HCT116 (cell line): ENCODE measurements around the gene CCER1. TPM values are rescaled to one million over a fixed set of nuclear protein-coding genes. Genes with fewer than 3 reads are reported as not detected.

Experiments
- ATAC-seq: fragments of 200-7000 bp; cut with Tn5 transposase; 2 replicates; pipeline ENCODE4 v1.9.1; 2020; ENCODE audit warnings: mild to moderate bottlenecking, moderate library complexity
- BruUV-seq: library from RNA; stranded (reverse); fragments of 400-500 nt; replicated peaks from 2 replicates; lab custom pipeline; 2021; lab: Mats Ljungman, UMichigan
- CTCF ChIA-PET: fragments of 300-600 bp; sonication (Branson Sonifier 250); formaldehyde crosslinking; loops from one replicate; lab custom pipeline; 2021; ENCODE audit warnings: antibody characterized with exemption; lab: Charles Lee
- POLR2A ChIA-PET: fragments of 300-600, 350-600 bp; sonication (Branson Sonifier 250); formaldehyde crosslinking; loops from one replicate; lab custom pipeline; 2021; ENCODE audit warnings: antibody characterized with exemption; lab: Charles Lee
- RAD21 ChIA-PET, 2 experiments: fragments of 300-600 bp; sonication (Branson Sonifier 250); formaldehyde crosslinking; loops; one replicate each; lab custom pipeline; 2023; ENCODE audit warnings: low total read pairs in 2 of 2; ENCODE audit not compliant: uncharacterized antibody in 2 of 2, unreplicated experiment in 2 of 2, low non-redundant PET in 1 of 2; lab: Charles Lee
- DNase-seq: peaks from one replicate; pipeline ENCODE4 v3.0.0-alpha.2; 2010; ENCODE audit warnings: low read depth, low spot score
- H2AFZ ChIP-seq: fragments of 200-600 bp; shearing (Covaris generic), sonication (generic); 2 replicates; pipeline ENCODE4 v1.6.1; 2017; ENCODE audit warnings: low read depth, mixed run types, mixed read lengths, antibody characterized with exemption, low read length; ENCODE audit not compliant: poor library complexity, severe bottlenecking
- H3K27ac ChIP-seq: 2 replicates; pipeline ENCODE4 v1.5.1; 2012; ENCODE audit warnings: low read depth, low read length
- H3K27me3 ChIP-seq: fragments of 200-600 bp; sonication (generic); 2 replicates; pipeline ENCODE4 v1.6.1; 2016; ENCODE audit warnings: mixed run types, low read length, mixed read lengths; ENCODE audit not compliant: insufficient read depth
- H3K36me3 ChIP-seq, 2 experiments: fragments of 200-500 bp in 1 of 2; fragments of 200-600 bp in 1 of 2; sonication (Bioruptor generic) in 1 of 2; sonication (generic) in 1 of 2; 2 replicates each; pipeline versions ENCODE4 v1.5.1 to v1.6.1; 2014 to 2016; ENCODE audit warnings: low read length in 2 of 2, inconsistent platforms in 1 of 2, mixed read lengths in 1 of 2, mixed run types in 1 of 2; ENCODE audit not compliant: insufficient read depth in 2 of 2, control insufficient read depth in 1 of 2
- H3K4me1 ChIP-seq, 2 experiments: fragments of 200-600 bp in 1 of 2; sonication (generic) in 1 of 2; 2 replicates each; pipeline versions ENCODE4 v1.5.1 to v1.6.1; 2012 to 2017; ENCODE audit warnings: low read length in 2 of 2, inconsistent platforms in 1 of 2, mild to moderate bottlenecking in 1 of 2, mixed read lengths in 1 of 2, mixed run types in 1 of 2, moderate library complexity in 1 of 2; ENCODE audit not compliant: insufficient read depth in 2 of 2, control insufficient read depth in 1 of 2
- H3K4me2 ChIP-seq: fragments of 200-600 bp; sonication (generic); 2 replicates; pipeline ENCODE4 v1.6.1; 2017; ENCODE audit warnings: mixed run types, low read length, mixed read lengths
- H3K4me3 ChIP-seq, 2 experiments: fragments of 200-600 bp in 1 of 2; sonication (generic) in 1 of 2; replicated peaks in 1 of 2; 2 replicates each; pipeline ENCODE4 v1.5.1; 2011 to 2016; ENCODE audit warnings: low read length in 2 of 2, control low read depth in 1 of 2, low read depth in 1 of 2, mild to moderate bottlenecking in 1 of 2, mixed read lengths in 1 of 2, mixed run types in 1 of 2
- H3K79me2 ChIP-seq: fragments of 200-600 bp; sonication (generic); 2 replicates; pipeline ENCODE4 v1.6.1; 2017; ENCODE audit warnings: mild to moderate bottlenecking, mixed run types, low read length, moderate library complexity, mixed read lengths; ENCODE audit not compliant: insufficient read depth
- H3K9ac ChIP-seq: fragments of 200-600 bp; sonication (generic); 2 replicates; pipeline ENCODE4 v1.6.1; 2016; ENCODE audit warnings: low read length, mixed read lengths
- H3K9me2 ChIP-seq: fragments of 200-600 bp; sonication (generic), shearing (Covaris generic); 2 replicates; pipeline ENCODE4 v1.6.1; 2017; ENCODE audit warnings: mixed run types, mild to moderate bottlenecking, moderate library complexity; ENCODE audit not compliant: insufficient read depth
- H3K9me3 ChIP-seq, 2 experiments: fragments of 200-500 bp in 1 of 2; fragments of 200-600 bp in 1 of 2; sonication (Bioruptor generic) in 1 of 2; sonication (generic) in 1 of 2; 2 replicates each; pipeline ENCODE4 v1.6.1; 2014 to 2017; ENCODE audit warnings: low read length in 2 of 2, mixed read lengths in 2 of 2, inconsistent platforms in 1 of 2, low read depth in 1 of 2, mild to moderate bottlenecking in 1 of 2, mixed run types in 1 of 2, moderate library complexity in 1 of 2; ENCODE audit not compliant: control insufficient read depth in 1 of 2, insufficient read depth in 1 of 2
- H4K20me1 ChIP-seq: fragments of 200-600 bp; sonication (generic), shearing (Covaris generic); 2 replicates; pipeline ENCODE4 v1.6.1; 2017; ENCODE audit warnings: mixed run types, mild to moderate bottlenecking, moderate library complexity; ENCODE audit not compliant: insufficient read depth
- ATF3 ChIP-seq: IDR thresholded peaks from 2 replicates; pipeline ENCODE4 v1.6.1; 2012
- CBX3 ChIP-seq: IDR thresholded peaks from 2 replicates; pipeline ENCODE4 v1.6.1; 2012; ENCODE audit warnings: low read depth
- CEBPB ChIP-seq: IDR thresholded peaks from 2 replicates; pipeline ENCODE4 v1.6.1; 2012; ENCODE audit warnings: low read depth
- EGR1 ChIP-seq: IDR thresholded peaks from 2 replicates; pipeline ENCODE4 v1.6.1; 2012; ENCODE audit warnings: low read depth
- ELF1 ChIP-seq: IDR thresholded peaks from 2 replicates; pipeline ENCODE4 v1.6.1; 2012; ENCODE audit warnings: low read depth, borderline replicate concordance
- EZH2 ChIP-seq: fragments of 200-600 bp; sonication (generic); IDR thresholded peaks from 2 replicates; pipeline ENCODE4 v1.6.1; 2017; ENCODE audit warnings: antibody characterized with exemption, mixed run types
- FOSL1 ChIP-seq: IDR thresholded peaks from 2 replicates; pipeline ENCODE4 v1.6.1; 2012; ENCODE audit warnings: low read depth
- JUND ChIP-seq: IDR thresholded peaks from 2 replicates; pipeline ENCODE4 v1.6.1; 2012
- POLR2AphosphoS5 ChIP-seq: IDR thresholded peaks from 2 replicates; pipeline ENCODE4 v1.6.1; 2011; ENCODE audit warnings: mild to moderate bottlenecking, low read depth, low read length, moderate library complexity
- RAD21 ChIP-seq: IDR thresholded peaks from 2 replicates; pipeline ENCODE4 v1.6.1; 2012; ENCODE audit warnings: low read depth, mild to moderate bottlenecking
- REST ChIP-seq: IDR thresholded peaks from 2 replicates; pipeline ENCODE4 v1.6.1; 2012; ENCODE audit warnings: low read depth
- SRF ChIP-seq: IDR thresholded peaks from 2 replicates; pipeline ENCODE4 v1.6.1; 2012; ENCODE audit warnings: low read depth
- TCF7L2 ChIP-seq: IDR thresholded peaks from 2 replicates; pipeline ENCODE4 v1.7.0; 2011; ENCODE audit warnings: borderline replicate concordance, inconsistent platforms; ENCODE audit not compliant: insufficient read depth, insufficient read length; ENCODE audit errors: extremely low read depth
- ZFX ChIP-seq: fragments of 450-650 bp; IDR thresholded peaks from 2 replicates; pipeline ENCODE4 v1.6.1; 2017
- ZNF274 ChIP-seq: fragments of 200-500 bp; sonication (Bioruptor generic); IDR thresholded peaks from 2 replicates; pipeline ENCODE4 v1.6.1; 2014; ENCODE audit warnings: mild to moderate bottlenecking, low read depth, low read length, inconsistent platforms
- intact Hi-C: fragments of 100-400 bp; cut with micrococcal nuclease; formaldehyde crosslinking; loops from 2 replicates; pipeline ENCODE4 v1.10.0; 2022
- total RNA-seq: library from RNA; stranded (reverse); gene quantifications from one replicate; pipeline ENCODE4 v1.2.1, GENCODE V29; 2021; ENCODE audit not compliant: unreplicated experiment
- TF ChIP-seq, protein P1 (sequence below): IDR thresholded peaks from 2 replicates; pipeline ENCODE4 v1.6.1; 2012

Gene CCER1
- total RNA-seq, 1 experiment from 2014 or later: not detected

DNA sequence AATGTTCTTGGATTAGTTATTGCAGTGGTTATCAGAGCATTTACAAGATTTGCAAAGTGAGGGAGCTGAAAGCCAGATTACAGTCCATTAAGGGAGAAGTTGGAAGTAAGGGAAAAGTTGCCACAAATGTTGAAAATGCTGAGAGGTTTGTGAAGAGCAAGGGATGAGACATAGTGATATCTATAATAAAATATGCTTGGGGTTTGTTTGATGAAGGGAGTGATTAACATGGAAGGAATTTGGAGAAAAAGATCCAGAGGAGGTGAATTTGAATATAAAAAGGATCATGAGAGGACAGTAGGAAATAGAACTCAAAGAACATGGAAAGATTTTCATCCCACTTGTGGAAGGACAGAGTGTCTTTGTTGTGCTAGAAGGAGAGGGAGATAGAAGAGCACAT, 19.3 kb upstream of the CCER1 start:
- POLR2A ChIA-PET: no interaction called here
- no peak overlapping the region for H3K9ac ChIP-seq
- RAD21 ChIA-PET: no interaction called here
- H3K27me3 ChIP-seq: no peaks in the 10 kb centered on the region
- peak overlapping the region; percentile 24; the same call in 1 of the 2 replicates for H3K4me2 ChIP-seq
- CTCF ChIA-PET: interaction anchor here (1.4 kb wide), 1 partner anchor 382 kb away, joined by 6 read pairs; no protein-coding TSS in a partner anchor
- no peaks in the 10 kb centered on the region for H3K79me2 ChIP-seq
- TF ChIP-seq CBX3 (no peak), RAD21 (no peak), SRF (no peak), EGR1 (no peak), EZH2 (no peak), FOSL1 (no peak), ELF1 (no peak), REST (no peak), POLR2AphosphoS5 (no peak), TCF7L2 (no peak), ZFX (no peak), JUND (no peak), CEBPB (no peak), ZNF274 (no peak), ATF3 (no peak)
- TF ChIP-seq, protein P1, sequence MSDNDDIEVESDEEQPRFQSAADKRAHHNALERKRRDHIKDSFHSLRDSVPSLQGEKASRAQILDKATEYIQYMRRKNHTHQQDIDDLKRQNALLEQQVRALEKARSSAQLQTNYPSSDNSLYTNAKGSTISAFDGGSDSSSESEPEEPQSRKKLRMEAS: no peak
- no peaks in the 10 kb centered on the region for H4K20me1 ChIP-seq
- no TSS peak for BruUV-seq
- no peak overlapping the region for H3K27ac ChIP-seq
- DNase-seq (no peak), ATAC-seq (no peak)
- H3K9me3 ChIP-seq: no peaks in the 10 kb centered on the region
- peak overlapping the region; percentile 19 for H2AFZ ChIP-seq
- no peaks in the 10 kb centered on the region for H3K36me3 ChIP-seq
- no peak overlapping the region for H3K4me3 ChIP-seq
- H3K4me1 ChIP-seq: peaks cover 0 to 9% of the 10 kb centered on the region in 2 experiments; a peak in 1 of 4 replicates
- H3K9me2 ChIP-seq: no peaks in the 10 kb centered on the region
- intact Hi-C loops: no loop called here
